Measurements from ENCODE around the gene ZNF625. TPM values are rescaled to one million over a fixed set of nuclear protein-coding genes. Genes with fewer than 3 reads are reported as not detected.

Gene ZNF625
- total RNA-seq, 3 donors from 2014 or later (not counting 1 experiment from before 2014, with no cell fraction given) = 3.1 to 7.9 (median 4.4) TPM

- DNase-seq (no peak), ATAC-seq (peak in 1 of 3 donors; percentile 29)
- Histone ChIP-seq H3K27ac (ENCODE audit: low read length) (no peak overlapping the region), H3K36me3 (ENCODE audit: control insufficient read depth, insufficient read depth, low read length) (no peaks in the 10 kb centered on the region), H3K4me3 (ENCODE audit: low read length) (peak overlapping the region; percentile 87), H3K4me1 (ENCODE audit: control insufficient read depth, insufficient read depth, low read length) (peaks cover 18% of the 10 kb centered on the region), H3K27me3 (ENCODE audit: control insufficient read depth, insufficient read depth, low read length) (no peaks in the 10 kb centered on the region), H3K9me3 (ENCODE audit: control insufficient read depth, insufficient read depth, low read length) (no peaks in the 10 kb centered on the region)
- H3K27me3 Mint-ChIP-seq (ENCODE audit: low read depth in 2 of 2) = no peaks in the 10 kb centered on the region
- intact Hi-C loops (cut with micrococcal nuclease) = no loop called here
- TF ChIP-seq CTCF (IDR thresholded peaks at IDR 0.05) = no peak
- 21% methylated on average over 11 of the region's 11 CpGs for WGBS (ENCODE audit: insufficient coverage)
- H3K9me3 Mint-ChIP-seq = no peaks in the 10 kb centered on the region
- H3K36me3 Mint-ChIP-seq = no peaks in the 10 kb centered on the region
- peak overlapping the region; percentile 72 to 90 for H3K27ac Mint-ChIP-seq
- H3K4me1 Mint-ChIP-seq = peaks cover 18 to 24% of the 10 kb centered on the region in 2 donors
- H3K4me3 Mint-ChIP-seq = peak overlapping the region; percentile 93
Observed at GRCh38 chr19:12155324-12155860, 1.1 kb downstream of the ZNF625 start.

- Histone ChIP-seq H3K36me3 (ENCODE audit: control insufficient read depth, insufficient read depth, low read length) (peaks cover 17% of the 10 kb centered on the region), H3K27ac (ENCODE audit: low read length) (no peak overlapping the region)
- WGBS (ENCODE audit: insufficient coverage) = 98% methylated on average over 5 of the region's 8 CpGs
Observed at GRCh38 chr19:12145348-12145747, 11.2 kb downstream of the ZNF625 start.

GRCh38 chr19:12141405-12141736 is 15.2 kb downstream of the ZNF625 start:
- no peak overlapping the region for H3K4me3 ChIP-seq (ENCODE audit: low read length)
- 68% methylated on average over 10 of the region's 10 CpGs for WGBS (ENCODE audit: insufficient coverage)
- H3K27me3 Mint-ChIP-seq (ENCODE audit: low read depth in 2 of 2) = no peaks in the 10 kb centered on the region
- peaks cover 6% of the 10 kb centered on the region for H3K9me3 ChIP-seq (ENCODE audit: control insufficient read depth, insufficient read depth, low read length)
- no peak overlapping the region for H3K27ac ChIP-seq (ENCODE audit: low read length)
- no peaks in the 10 kb centered on the region for H3K9me3 Mint-ChIP-seq
- intact Hi-C loops (cut with micrococcal nuclease) = loop anchor here (1.0 to 2.0 kb wide), 5 partner anchors 51 to 343 kb away; partner anchors contain the start of gene ZNF491
- no peaks in the 10 kb centered on the region for H3K27me3 ChIP-seq (ENCODE audit: control insufficient read depth, insufficient read depth, low read length)
- peaks cover 15% of the 10 kb centered on the region for H3K36me3 Mint-ChIP-seq
- peak overlapping the region; percentile 95 for H3K4me3 Mint-ChIP-seq
- H3K36me3 ChIP-seq (ENCODE audit: control insufficient read depth, insufficient read depth, low read length) = peaks cover 13% of the 10 kb centered on the region
- peak overlapping the region; percentile 79 to 90 for H3K27ac Mint-ChIP-seq
- ATAC-seq = no peak
- no peak for DNase-seq
- TF ChIP-seq CTCF (IDR thresholded peaks at IDR 0.05) = peak; percentile 49
- H3K4me1 Mint-ChIP-seq = peaks cover 35 to 38% of the 10 kb centered on the region in 2 donors
- peaks cover 27% of the 10 kb centered on the region for H3K4me1 ChIP-seq (ENCODE audit: control insufficient read depth, insufficient read depth, low read length)

More at GRCh38 chr19:12145348-12145747, 11.2 kb downstream of the ZNF625 start:
- Mint-ChIP-seq H3K27me3 (ENCODE audit: low read depth in 2 of 2) (no peaks in the 10 kb centered on the region), H3K36me3 (peaks cover 18% of the 10 kb centered on the region), H3K4me3 (no peak overlapping the region), H3K9me3 (no peaks in the 10 kb centered on the region), H3K27ac (no peak overlapping the region), H3K4me1 (peaks cover 10 to 11% of the 10 kb centered on the region in 2 donors)
- peaks cover 6% of the 10 kb centered on the region for H3K9me3 ChIP-seq (ENCODE audit: control insufficient read depth, insufficient read depth, low read length)
- no peak for TF ChIP-seq CTCF (IDR thresholded peaks at IDR 0.05)
- ATAC-seq = no peak
- H3K27me3 ChIP-seq (ENCODE audit: control insufficient read depth, insufficient read depth, low read length) = no peaks in the 10 kb centered on the region
- intact Hi-C loops (cut with micrococcal nuclease) = no loop called here
- DNase-seq = no peak
- peaks cover 13% of the 10 kb centered on the region for H3K4me1 ChIP-seq (ENCODE audit: control insufficient read depth, insufficient read depth, low read length)
- H3K4me3 ChIP-seq (ENCODE audit: low read length) = no peak overlapping the region

Measured in natural killer cell (primary cell).